H1 (cell line): ENCODE data around the gene MX1. TPM values are rescaled to one million over a fixed set of nuclear protein-coding genes. Genes with fewer than 3 reads are reported as not detected.
A peak's percentile ranks its signal among the peaks of the same experiment; 100 is the strongest.

Experiments used
- CTCF ChIA-PET: fragments of 300-600 bp; sonication (Branson Sonifier 250); formaldehyde crosslinking; loops from one replicate; lab custom pipeline; 2021; ENCODE audit not compliant: partially characterized antibody; lab: Charles Lee
- POLR2A ChIA-PET: fragments of 300-600 bp; sonication (Branson Sonifier 250); formaldehyde crosslinking; loops from one replicate; lab custom pipeline; 2021; ENCODE audit warnings: inconsistent platforms; ENCODE audit not compliant: partially characterized antibody; lab: Charles Lee
- DNase-seq, 2 experiments: peaks; one replicate each; pipeline versions ENCODE4 v3.0.0 to v3.0.0-alpha.2; 2010 to 2022; ENCODE audit warnings: low spot score in 2 of 2, low read depth in 1 of 2, mixed read lengths in 1 of 2
- FAIRE-seq: peaks from 2 replicates; lab custom pipeline; 2011; peaks lifted over from hg19 to GRCh38; lab: Jason Lieb, UNC
- H2AFZ ChIP-seq: 2 replicates; pipeline ENCODE4 v1.8.1; 2012; ENCODE audit warnings: low read length, inconsistent platforms
- H2AK5ac ChIP-seq: 2 replicates; pipeline ENCODE4 v1.6.1; 2013; ENCODE audit warnings: low read depth, low read length
- H2BK120ac ChIP-seq: replicated peaks from 2 replicates; pipeline ENCODE3; 2013; ENCODE audit warnings: low read depth, low read length, inconsistent platforms
- H2BK12ac ChIP-seq: 2 replicates; pipeline ENCODE4 v1.6.1; 2013; ENCODE audit warnings: low read depth, low read length
- H2BK15ac ChIP-seq: 2 replicates; pipeline ENCODE4 v1.6.1; 2013; ENCODE audit warnings: low read length
- H2BK20ac ChIP-seq: 2 replicates; pipeline ENCODE4 v1.6.1; 2013; ENCODE audit warnings: low read length
- H2BK5ac ChIP-seq: 2 replicates; pipeline ENCODE4 v1.6.1; 2013; ENCODE audit warnings: low read depth, low read length
- H3K14ac ChIP-seq: 2 replicates; pipeline ENCODE4 v1.6.1; 2013; ENCODE audit warnings: inconsistent platforms; ENCODE audit not compliant: insufficient read length
- H3K18ac ChIP-seq: 2 replicates; pipeline ENCODE4 v1.6.1; 2013; ENCODE audit warnings: low read length; ENCODE audit errors: extremely low read depth
- H3K23ac ChIP-seq: 2 replicates; pipeline ENCODE4 v1.6.1; 2013; ENCODE audit warnings: inconsistent platforms; ENCODE audit not compliant: insufficient read length
- H3K23me2 ChIP-seq: 2 replicates; pipeline ENCODE4 v1.6.1; 2013; ENCODE audit warnings: low read depth, low read length
- H3K27ac ChIP-seq: 2 replicates; pipeline ENCODE4 v1.6.1; 2011; ENCODE audit warnings: low read depth, low read length, inconsistent platforms
- H3K27me3 ChIP-seq, 4 experiments: replicated peaks in 1 of 4; 1 replicate in 1 of 4; 2 replicates in 3 of 4; pipeline versions ENCODE4 v1.6.1 to v1.8.1; 2011 to 2013; ENCODE audit warnings: low read length in 3 of 4, mild to moderate bottlenecking in 3 of 4, inconsistent platforms in 2 of 4, mixed read lengths in 2 of 4, moderate library complexity in 1 of 4; ENCODE audit not compliant: control insufficient read depth in 3 of 4, insufficient read depth in 3 of 4; ENCODE audit errors: extremely low read depth in 1 of 4
- H3K36me3 ChIP-seq, 4 experiments: 2 replicates each; pipeline versions ENCODE4 v1.6.1 to v1.8.1; 2011 to 2013; ENCODE audit warnings: mild to moderate bottlenecking in 4 of 4, low read length in 3 of 4, moderate library complexity in 2 of 4, control low read depth in 1 of 4, inconsistent platforms in 1 of 4; ENCODE audit not compliant: insufficient read depth in 4 of 4, control insufficient read depth in 2 of 4
- H3K4ac ChIP-seq: replicated peaks from 2 replicates; pipeline ENCODE3; 2013; ENCODE audit warnings: low read length, low read depth, mixed read lengths, inconsistent platforms; ENCODE audit not compliant: insufficient read length
- H3K4me1 ChIP-seq, 4 experiments: replicated peaks in 1 of 4; 1 replicate in 1 of 4; 2 replicates in 3 of 4; pipeline versions ENCODE4 v1.6.1 to v1.8.1; 2011 to 2013; ENCODE audit warnings: low read length in 3 of 4, inconsistent platforms in 2 of 4, mixed read lengths in 1 of 4; ENCODE audit not compliant: insufficient read depth in 4 of 4, control insufficient read depth in 3 of 4
- H3K4me2 ChIP-seq, 2 experiments: 2 replicates each; pipeline versions ENCODE4 v1.6.1 to v1.8.1; 2011 to 2013; ENCODE audit warnings: low read depth in 2 of 2, low read length in 2 of 2, control low read depth in 1 of 2, inconsistent platforms in 1 of 2, mild to moderate bottlenecking in 1 of 2; ENCODE audit not compliant: insufficient read depth in 1 of 2
- H3K4me3 ChIP-seq, 4 experiments: fragments of 200-600, 300-600 bp in 1 of 4; sonication (generic), shearing (Covaris generic), sonication (Bioruptor Twin) in 1 of 4; 2 replicates each; pipeline versions ENCODE4 v1.5.1 to v1.8.1; 2011 to 2016; ENCODE audit warnings: low read length in 4 of 4, low read depth in 3 of 4, control low read depth in 2 of 4, inconsistent platforms in 2 of 4, mild to moderate bottlenecking in 2 of 4, mixed read lengths in 1 of 4, moderate library complexity in 1 of 4; ENCODE audit not compliant: insufficient read depth in 2 of 4; ENCODE audit errors: extremely low read depth in 1 of 4
- H3K56ac ChIP-seq: replicated peaks from 2 replicates; pipeline ENCODE3; 2013; ENCODE audit warnings: low read depth, mild to moderate bottlenecking, mixed read lengths, low read length, inconsistent platforms; ENCODE audit not compliant: insufficient read length
- H3K79me1 ChIP-seq: 2 replicates; pipeline ENCODE4 v1.6.1; 2013; ENCODE audit warnings: low read depth, low read length, control low read depth
- H3K79me2 ChIP-seq, 2 experiments: 2 replicates each; pipeline versions ENCODE4 v1.6.1 to v1.8.1; 2012 to 2013; ENCODE audit warnings: low read length in 2 of 2, mild to moderate bottlenecking in 2 of 2, inconsistent platforms in 1 of 2; ENCODE audit not compliant: insufficient read depth in 2 of 2, control insufficient read depth in 1 of 2
- H3K9ac ChIP-seq, 4 experiments: replicated peaks in 1 of 4; 1 replicate in 1 of 4; 2 replicates in 3 of 4; pipeline versions ENCODE4 v1.6.1 to v1.8.1; 2011 to 2013; ENCODE audit warnings: low read depth in 3 of 4, low read length in 3 of 4, control low read depth in 2 of 4, mild to moderate bottlenecking in 2 of 4, moderate library complexity in 2 of 4, inconsistent platforms in 1 of 4; ENCODE audit errors: extremely low read depth in 1 of 4
- H3K9me3 ChIP-seq, 2 experiments: 2 replicates each; pipeline versions ENCODE4 v1.6.1 to v1.8.1; 2012 to 2013; ENCODE audit warnings: mild to moderate bottlenecking in 2 of 2, moderate library complexity in 2 of 2, control low read depth in 1 of 2, inconsistent platforms in 1 of 2, low read depth in 1 of 2, low read length in 1 of 2, mixed read lengths in 1 of 2; ENCODE audit not compliant: insufficient read depth in 2 of 2
- H4K20me1 ChIP-seq, 2 experiments: replicated peaks in 1 of 2; 2 replicates each; pipeline versions ENCODE3 to v1.8.1; 2011 to 2013; ENCODE audit warnings: inconsistent platforms in 2 of 2, low read length in 2 of 2, mild to moderate bottlenecking in 1 of 2; ENCODE audit not compliant: insufficient read depth in 2 of 2, control insufficient read depth in 1 of 2
- H4K5ac ChIP-seq: 2 replicates; pipeline ENCODE4 v1.6.1; 2013; ENCODE audit warnings: low read length, low read depth, mixed read lengths, inconsistent platforms; ENCODE audit not compliant: insufficient read length
- H4K8ac ChIP-seq: 2 replicates; pipeline ENCODE4 v1.8.0; 2013; ENCODE audit warnings: mild to moderate bottlenecking, moderate library complexity, low read length, inconsistent platforms; ENCODE audit not compliant: insufficient read depth; ENCODE audit errors: extremely low read depth
- H4K91ac ChIP-seq: replicated peaks from 2 replicates; pipeline ENCODE3; 2013; ENCODE audit warnings: low read length, mixed read lengths, inconsistent platforms; ENCODE audit not compliant: insufficient read length
- CTBP2 ChIP-seq: IDR thresholded peaks from 2 replicates; pipeline ENCODE4 v1.7.0; 2011; ENCODE audit warnings: borderline replicate concordance, mild to moderate bottlenecking, moderate library complexity, mixed read lengths, low read length; ENCODE audit not compliant: insufficient read depth, insufficient read length
- EP300 ChIP-seq, 2 experiments: IDR thresholded peaks; 1 replicate in 1 of 2; 2 replicates in 1 of 2; pipeline ENCODE4 v1.6.1; 2011 to 2012; ENCODE audit warnings: low read depth in 2 of 2, low read length in 2 of 2, mild to moderate bottlenecking in 2 of 2, borderline replicate concordance in 1 of 2, inconsistent platforms in 1 of 2, moderate library complexity in 1 of 2
- GTF2F1 ChIP-seq: IDR thresholded peaks from 2 replicates; pipeline ENCODE4 v1.6.1; 2012; ENCODE audit warnings: low read depth, low read length, improper control_type of control experiment, borderline replicate concordance
- HDAC6 ChIP-seq: IDR thresholded peaks from one replicate; pipeline ENCODE4 v1.7.1; 2012; ENCODE audit warnings: low read depth, mild to moderate bottlenecking, inconsistent platforms, low read length, moderate library complexity
- RBBP5 ChIP-seq: IDR thresholded peaks from 2 replicates; pipeline ENCODE4 v1.7.1; 2012; ENCODE audit warnings: low read depth, mild to moderate bottlenecking, inconsistent platforms, low read length, moderate library complexity, borderline replicate concordance
- SAP30 ChIP-seq: fragments of 300-600 bp; sonication (generic); IDR thresholded peaks from 2 replicates; pipeline ENCODE4 v1.7.1; 2012; ENCODE audit warnings: low read length, moderate library complexity, mild to moderate bottlenecking, inconsistent platforms; ENCODE audit not compliant: insufficient read depth, insufficient replicate concordance
- TAF7 ChIP-seq: optimal IDR thresholded peaks from 2 replicates; pipeline ENCODE3; 2011; ENCODE audit warnings: low read depth, mild to moderate bottlenecking, inconsistent platforms, low read length, moderate library complexity, borderline replicate concordance
- TCF12 ChIP-seq: IDR thresholded peaks from 2 replicates; pipeline ENCODE4 v1.6.1; 2011; ENCODE audit warnings: low read depth, mild to moderate bottlenecking, low read length
- WGBS, 2 experiments: shearing (Covaris generic) in 1 of 2; methylation state at CpG; one replicate each; pipeline versions ENCODE4 v1.1.6 to v1.1.7; 2013 to 2015; ENCODE audit warnings: low lambda C conversion rate in 2 of 2, mixed read lengths in 2 of 2, inconsistent platforms in 1 of 2, low coverage in 1 of 2, missing lambda C conversion rate in 1 of 2; ENCODE audit not compliant: insufficient replicate concordance in 2 of 2, insufficient coverage in 1 of 2, insufficient read length in 1 of 2; ENCODE audit errors: extremely low coverage in 1 of 2, missing lambda C conversion rate in 1 of 2; 5-methylcytosine and 5-hydroxymethylcytosine counted together
- polyA plus RNA-seq, 7 experiments: library from polyadenylated mRNA; depleted of rRNA in 3 of 7; stranded (reverse) in 5 of 7; unstranded in 2 of 7; fragments of >200 nt in 5 of 7; fragments of 200-250 nt in 2 of 7; gene quantifications; 1 replicate in 5 of 7; 2 replicates in 1 of 7; 4 replicates in 1 of 7; pipeline versions ENCODE4 v1.2.1 to v1.2.3, GENCODE V29; 2011 to 2013; ENCODE audit warnings: missing spikeins in 2 of 7, mixed read lengths in 2 of 7
- total RNA-seq: library from RNA; stranded (reverse); fragmentation: NEBNext Ultra II Directional; extraction: Animal tissue kit (Norgen Biotek cat#: 25700); gene quantifications from 2 replicates; pipeline ENCODE4 v1.2.1, GENCODE V29; 2021
- TF ChIP-seq, protein P1 (sequence below), 3 experiments: IDR thresholded peaks; 1 replicate in 2 of 3; 2 replicates in 1 of 3; pipeline versions ENCODE4 v1.5.1 to v1.6.1; 2011; ENCODE audit warnings: low read length in 3 of 3, mild to moderate bottlenecking in 3 of 3, inconsistent platforms in 2 of 3, low read depth in 1 of 3, moderate library complexity in 1 of 3; ENCODE audit not compliant: insufficient read depth in 1 of 3; ENCODE audit errors: control extremely low read depth in 1 of 3

The MX1 gene
- total and polyA plus RNA-seq, 2 of the 8 experiments (the other 6 are each of a cell fraction or from before 2014, with no cell fraction given) = 3.8 to 5.7 TPM

DNA sequence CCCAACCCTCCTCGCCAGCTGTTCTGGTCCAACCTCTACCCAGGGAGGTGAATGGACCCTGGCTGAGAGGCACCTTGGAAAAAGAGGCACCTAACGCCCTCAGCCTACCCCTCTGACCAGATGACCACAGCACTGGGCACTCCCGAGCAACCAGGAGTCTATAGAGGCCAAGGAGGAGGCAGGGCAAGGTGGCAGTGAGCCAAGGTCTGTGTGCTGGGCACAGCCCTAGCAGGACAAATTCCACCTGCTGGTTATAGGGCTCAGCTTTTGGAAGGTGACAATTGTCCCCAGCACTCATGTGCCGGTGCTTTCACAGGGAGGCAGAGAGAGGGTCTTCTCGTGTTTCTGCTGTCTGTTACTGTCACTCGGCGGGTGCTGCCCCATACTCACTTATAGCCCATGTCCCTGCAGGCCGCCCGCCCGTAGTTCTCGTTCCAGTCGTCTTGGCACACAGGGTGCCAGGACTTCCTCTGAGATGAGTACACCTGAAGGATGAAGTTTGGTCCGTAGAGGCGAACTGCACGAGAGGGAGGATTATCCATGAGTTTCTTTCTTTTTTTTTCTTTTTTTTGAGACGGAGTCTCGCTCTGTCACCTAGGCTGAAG is 54.1 kb downstream of the MX1 start:
- Histone ChIP-seq H3K4me3 (no peak overlapping the region), H3K4me1 (peaks cover 17 to 39% (median 23%) of the 10 kb centered on the region in 4 experiments), H2BK5ac (peak overlapping the region; percentile 5; the same call in 1 of the 2 replicates), H2BK12ac (no peak overlapping the region; the same call in 1 of the 2 replicates), H3K27ac (no peak overlapping the region), H3K4ac (no peak overlapping the region), H4K8ac (no peak overlapping the region), H4K91ac (peak overlapping the region; percentile 37), H2AK5ac (no peak overlapping the region), H2BK20ac (peak overlapping the region; percentile 15; the same call in 1 of the 2 replicates), H3K23me2 (peaks cover 1% of the 10 kb centered on the region; the same call in 1 of the 2 replicates), H3K27me3 (no peaks in the 10 kb centered on the region), H4K5ac (peak overlapping the region; percentile 16), H3K79me1 (no peaks in the 10 kb centered on the region), H3K23ac (no peak overlapping the region), H3K36me3 (peaks cover 0 to 2% (median 0%) of the 10 kb centered on the region in 4 experiments; a peak in 2 of 8 replicates), H2BK120ac (peak overlapping the region; percentile 52), H3K79me2 (no peaks in the 10 kb centered on the region), H3K9ac (no peak overlapping the region; a peak in 1 of 7 replicates), H3K4me2 (no peak overlapping the region), H3K14ac (no peak overlapping the region), H2AFZ (no peak overlapping the region), H3K9me3 (no peaks in the 10 kb centered on the region), H2BK15ac (no peak overlapping the region), H3K56ac (no peak overlapping the region), H3K18ac (no peak overlapping the region), H4K20me1 (no peaks in the 10 kb centered on the region)
- 89% methylated on average over 16 of the region's 17 CpGs; no CpG with 5 or more reads in 1 of the 2 experiments for WGBS, 2 experiments
- FAIRE-seq = no peak
- ChIA-PET POLR2A (interaction anchor here (0.7 to 1.3 kb wide), 2 partner anchors 10 to 27 kb away, joined by 3 to 4 read pairs; partner anchors contain the start of gene TMPRSS2), CTCF (interaction anchor here (1.2 kb wide), 1 partner anchor 132 kb away, joined by 4 read pairs; no protein-coding TSS in a partner anchor)
- DNase-seq = no peak
- TF ChIP-seq RBBP5 = no peak
- TF ChIP-seq TCF12 = no peak
- no peak for TF ChIP-seq TAF7
- TF ChIP-seq SAP30 = no peak
- TF ChIP-seq HDAC6 = no peak
- TF ChIP-seq, protein P1, sequence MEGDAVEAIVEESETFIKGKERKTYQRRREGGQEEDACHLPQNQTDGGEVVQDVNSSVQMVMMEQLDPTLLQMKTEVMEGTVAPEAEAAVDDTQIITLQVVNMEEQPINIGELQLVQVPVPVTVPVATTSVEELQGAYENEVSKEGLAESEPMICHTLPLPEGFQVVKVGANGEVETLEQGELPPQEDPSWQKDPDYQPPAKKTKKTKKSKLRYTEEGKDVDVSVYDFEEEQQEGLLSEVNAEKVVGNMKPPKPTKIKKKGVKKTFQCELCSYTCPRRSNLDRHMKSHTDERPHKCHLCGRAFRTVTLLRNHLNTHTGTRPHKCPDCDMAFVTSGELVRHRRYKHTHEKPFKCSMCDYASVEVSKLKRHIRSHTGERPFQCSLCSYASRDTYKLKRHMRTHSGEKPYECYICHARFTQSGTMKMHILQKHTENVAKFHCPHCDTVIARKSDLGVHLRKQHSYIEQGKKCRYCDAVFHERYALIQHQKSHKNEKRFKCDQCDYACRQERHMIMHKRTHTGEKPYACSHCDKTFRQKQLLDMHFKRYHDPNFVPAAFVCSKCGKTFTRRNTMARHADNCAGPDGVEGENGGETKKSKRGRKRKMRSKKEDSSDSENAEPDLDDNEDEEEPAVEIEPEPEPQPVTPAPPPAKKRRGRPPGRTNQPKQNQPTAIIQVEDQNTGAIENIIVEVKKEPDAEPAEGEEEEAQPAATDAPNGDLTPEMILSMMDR (IDR thresholded peaks at IDR 0.05; ENCODE audit: control extremely low read depth in 1 of 3, insufficient read depth in 1 of 3, low read depth in 1 of 3, low read length in 3 of 3) = no peak
- TF ChIP-seq GTF2F1 = no peak
- TF ChIP-seq CTBP2 = no peak
- no peak for TF ChIP-seq EP300 (IDR thresholded peaks at IDR 0.05; ENCODE audit: borderline replicate concordance in 1 of 2, low read depth in 2 of 2, low read length in 2 of 2)
